HL-60 (cell line): ENCODE data around the gene TMEM165.

ENCODE experiments used
- DNase-seq, 2 experiments: peaks; one replicate each; pipeline ENCODE4 v3.0.0-alpha.2; 2010 to 2020; ENCODE audit warnings: low read depth in 1 of 2, low spot score in 1 of 2
- H3K27ac ChIP-seq: fragments of 250-450 bp; sonication (Bioruptor Pico); replicated peaks from 2 replicates; pipeline ENCODE4 v1.5.1; 2020; ENCODE audit warnings: mild to moderate bottlenecking, moderate library complexity
- H3K27me3 ChIP-seq: fragments of 250-450 bp; sonication (Bioruptor Pico); 2 replicates; pipeline ENCODE4 v1.5.1; 2021; ENCODE audit warnings: mild to moderate bottlenecking, moderate library complexity; ENCODE audit not compliant: insufficient read depth, poor library complexity, severe bottlenecking
- H3K4me3 ChIP-seq: replicated peaks from 2 replicates; pipeline ENCODE4 v1.5.1; 2011; ENCODE audit warnings: mild to moderate bottlenecking, control low read depth, low read length; ENCODE audit not compliant: insufficient read depth
- CTCF ChIP-seq: IDR thresholded peaks from one replicate; pipeline ENCODE4 v1.5.1; 2011; ENCODE audit warnings: low read length, control low read depth, inconsistent platforms; ENCODE audit not compliant: insufficient read depth
- GABPA ChIP-seq: IDR thresholded peaks from 2 replicates; pipeline ENCODE4 v1.6.1; 2012; ENCODE audit warnings: low read depth
- POLR2AphosphoS5 ChIP-seq: IDR thresholded peaks from 2 replicates; pipeline ENCODE4 v1.6.1; 2012; ENCODE audit warnings: low read depth
- SPI1 ChIP-seq: IDR thresholded peaks from 2 replicates; pipeline ENCODE4 v1.6.1; 2012; ENCODE audit warnings: low read depth, mild to moderate bottlenecking, borderline replicate concordance
- TF ChIP-seq, protein P1 (sequence below): IDR thresholded peaks from 2 replicates; pipeline ENCODE4 v1.6.1; 2012; ENCODE audit warnings: low read depth; ENCODE audit not compliant: insufficient replicate concordance

The TMEM165 gene

GRCh38 chr4:55393461-55394320 lies 2.1 kb upstream of the TMEM165 start:
- no peak overlapping the region for H3K27ac ChIP-seq
- H3K27me3 ChIP-seq = no peaks in the 10 kb centered on the region
- TF ChIP-seq, protein P1, sequence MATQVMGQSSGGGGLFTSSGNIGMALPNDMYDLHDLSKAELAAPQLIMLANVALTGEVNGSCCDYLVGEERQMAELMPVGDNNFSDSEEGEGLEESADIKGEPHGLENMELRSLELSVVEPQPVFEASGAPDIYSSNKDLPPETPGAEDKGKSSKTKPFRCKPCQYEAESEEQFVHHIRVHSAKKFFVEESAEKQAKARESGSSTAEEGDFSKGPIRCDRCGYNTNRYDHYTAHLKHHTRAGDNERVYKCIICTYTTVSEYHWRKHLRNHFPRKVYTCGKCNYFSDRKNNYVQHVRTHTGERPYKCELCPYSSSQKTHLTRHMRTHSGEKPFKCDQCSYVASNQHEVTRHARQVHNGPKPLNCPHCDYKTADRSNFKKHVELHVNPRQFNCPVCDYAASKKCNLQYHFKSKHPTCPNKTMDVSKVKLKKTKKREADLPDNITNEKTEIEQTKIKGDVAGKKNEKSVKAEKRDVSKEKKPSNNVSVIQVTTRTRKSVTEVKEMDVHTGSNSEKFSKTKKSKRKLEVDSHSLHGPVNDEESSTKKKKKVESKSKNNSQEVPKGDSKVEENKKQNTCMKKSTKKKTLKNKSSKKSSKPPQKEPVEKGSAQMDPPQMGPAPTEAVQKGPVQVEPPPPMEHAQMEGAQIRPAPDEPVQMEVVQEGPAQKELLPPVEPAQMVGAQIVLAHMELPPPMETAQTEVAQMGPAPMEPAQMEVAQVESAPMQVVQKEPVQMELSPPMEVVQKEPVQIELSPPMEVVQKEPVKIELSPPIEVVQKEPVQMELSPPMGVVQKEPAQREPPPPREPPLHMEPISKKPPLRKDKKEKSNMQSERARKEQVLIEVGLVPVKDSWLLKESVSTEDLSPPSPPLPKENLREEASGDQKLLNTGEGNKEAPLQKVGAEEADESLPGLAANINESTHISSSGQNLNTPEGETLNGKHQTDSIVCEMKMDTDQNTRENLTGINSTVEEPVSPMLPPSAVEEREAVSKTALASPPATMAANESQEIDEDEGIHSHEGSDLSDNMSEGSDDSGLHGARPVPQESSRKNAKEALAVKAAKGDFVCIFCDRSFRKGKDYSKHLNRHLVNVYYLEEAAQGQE = no peak
- TF ChIP-seq CTCF (no peak), SPI1 (no peak), GABPA (no peak), POLR2AphosphoS5 (no peak)
- H3K4me3 ChIP-seq = no peak overlapping the region
- no peak for DNase-seq

- Histone ChIP-seq H3K27me3 (no peaks in the 10 kb centered on the region), H3K27ac (peak overlapping the region; percentile 73), H3K4me3 (peak overlapping the region; percentile 87)
- TF ChIP-seq, protein P1 = peak; percentile 70
- TF ChIP-seq POLR2AphosphoS5 (no peak), SPI1 (no peak)
- no peak for DNase-seq
Measured at GRCh38 chr4:55395218-55395528, 584 bp upstream of the TMEM165 start.

- DNase-seq = peak in 1 of 2 experiments; percentile 9
- H3K4me3 ChIP-seq = peak overlapping the region; percentile 87
- no peaks in the 10 kb centered on the region for H3K27me3 ChIP-seq
- TF ChIP-seq GABPA (no peak), CTCF (no peak), SPI1 (no peak), POLR2AphosphoS5 (no peak)
- TF ChIP-seq, protein P1 = no peak
- H3K27ac ChIP-seq = peak overlapping the region; percentile 73
Measured at GRCh38 chr4:55396308-55397125, 760 bp downstream of the TMEM165 start.
